Gastroesophageal sphincter (tissue), 4 donors: Measurements from ENCODE around the gene P2RY14. TPM values are rescaled to one million over a fixed set of nuclear protein-coding genes. Genes with fewer than 3 reads are reported as not detected.

Experiments used
- ATAC-seq: fragments of 150-250 bp; one replicate; pipeline ENCODE4 v1.9.1; 2016; ENCODE audit warnings: mild to moderate bottlenecking, moderate library complexity
- H3K27ac ChIP-seq, 4 donors: fragments of 200-600 bp; sonication (generic) in 3 of 4; 1 replicate in 3 of 4; 2 replicates in 1 of 4; pipeline ENCODE4 v1.5.1; 2016 to 2019
- H3K27me3 ChIP-seq: fragments of 200-600 bp; sonication (generic); one replicate; pipeline ENCODE4 v1.5.1; 2019
- H3K36me3 ChIP-seq, 2 donors: fragments of 200-600 bp; sonication (generic); one replicate each; pipeline ENCODE4 v1.5.1; 2019; ENCODE audit warnings: control low read depth in 1 of 2
- H3K4me1 ChIP-seq, 3 donors: fragments of 200-600 bp; sonication (generic); 1 replicate in 2 of 3; 2 replicates in 1 of 3; pipeline ENCODE4 v1.5.1; 2016 to 2019; ENCODE audit warnings: control low read depth in 2 of 3
- H3K4me3 ChIP-seq, 2 donors: fragments of 200-600 bp; sonication (generic); one replicate each; pipeline ENCODE4 v1.5.1; 2019; ENCODE audit warnings: mild to moderate bottlenecking in 1 of 2, moderate library complexity in 1 of 2
- H3K9me3 ChIP-seq, 3 donors: fragments of 200-600 bp; sonication (generic); one replicate each; pipeline ENCODE4 v1.5.1; 2017 to 2019; ENCODE audit warnings: control low read depth in 2 of 3
- EP300 ChIP-seq: sonication (generic); formaldehyde crosslinking; IDR thresholded peaks from one replicate; pipeline ENCODE4 v1.6.1; 2017; ENCODE audit warnings: antibody characterized with exemption, mild to moderate bottlenecking
- POLR2A ChIP-seq, 2 donors: fragments of 450-650 bp; IDR thresholded peaks; one replicate each; pipeline ENCODE4 v1.6.1; 2017; ENCODE audit warnings: antibody characterized with exemption in 2 of 2, mild to moderate bottlenecking in 2 of 2, moderate library complexity in 1 of 2
- POLR2AphosphoS5 ChIP-seq: sonication (generic); formaldehyde crosslinking; IDR thresholded peaks from one replicate; pipeline ENCODE4 v1.6.1; 2017; ENCODE audit warnings: antibody characterized with exemption
- WGBS, 2 donors: methylation state at CpG; one replicate each; pipeline ENCODE4 v1.1.5; 2018; ENCODE audit warnings: low coverage in 1 of 2; 5-methylcytosine and 5-hydroxymethylcytosine counted together
- small RNA-seq, 4 donors: library from RNA; depleted of rRNA; stranded (forward); fragments of <200 nt; gene quantifications; one replicate each; pipeline ENCODE3, GENCODE V24; 2016
- total RNA-seq, 4 donors: library from RNA; depleted of rRNA; stranded (reverse); fragments of >200 nt; gene quantifications; one replicate each; pipeline ENCODE4 v1.1.0, GENCODE V29; 2016
- TF ChIP-seq, protein P1 (sequence below), 4 experiments: fragments of 200-600 bp in 2 of 4; fragments of 450-650 bp in 2 of 4; sonication (generic) in 1 of 4; IDR thresholded peaks; one replicate each; pipeline ENCODE4 v1.5.1; 2017 to 2019; ENCODE audit warnings: antibody characterized with exemption in 4 of 4, mild to moderate bottlenecking in 2 of 4, moderate library complexity in 2 of 4

The P2RY14 gene
- total RNA-seq, 4 donors from 2014 or later: 1.8 to 90.5 (median 16.2) TPM

DNA sequence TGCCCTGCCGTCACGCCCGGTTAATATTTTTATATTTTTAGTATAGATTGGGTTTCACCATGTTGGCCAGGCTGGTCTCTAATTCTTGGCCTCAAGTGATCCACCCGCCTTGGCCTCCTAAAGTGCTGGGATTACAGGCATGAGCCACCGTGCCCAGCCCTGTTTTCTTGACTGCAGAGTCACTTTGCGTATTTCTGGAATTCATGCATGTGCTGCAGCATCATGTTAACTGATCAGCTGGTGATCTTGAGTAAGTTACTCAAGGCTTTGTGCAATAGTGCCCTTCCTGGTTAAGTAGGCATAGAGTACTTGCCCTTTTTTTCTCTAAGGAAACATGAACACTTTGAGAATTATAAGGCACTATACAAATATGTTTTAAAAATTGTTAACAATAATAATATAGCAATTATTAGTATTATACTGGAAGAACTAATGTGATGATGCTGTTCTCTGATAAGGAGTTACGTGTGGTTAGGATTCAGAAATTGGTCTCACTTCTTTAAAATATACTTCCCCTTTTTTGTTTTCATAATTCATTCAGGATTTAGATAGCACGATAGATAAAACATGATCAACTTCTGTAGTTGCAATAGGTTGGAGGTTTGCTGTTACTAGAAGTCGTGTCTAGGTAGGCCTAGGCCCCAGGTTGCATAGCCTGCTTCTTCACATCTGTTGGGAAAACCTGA is 108.9 kb downstream of the P2RY14 start:
- Histone ChIP-seq H3K9me3 (no peaks in the 10 kb centered on the region), H3K27ac (no peak overlapping the region), H3K4me1 (peaks cover 0 to 4% (median 0%) of the 10 kb centered on the region in 3 donors), H3K36me3 (no peaks in the 10 kb centered on the region), H3K27me3 (no peaks in the 10 kb centered on the region), H3K4me3 (no peak overlapping the region)
- TF ChIP-seq POLR2AphosphoS5 (no peak), EP300 (no peak), POLR2A (IDR thresholded peaks at IDR 0.05) (no peak)
- TF ChIP-seq, protein P1, sequence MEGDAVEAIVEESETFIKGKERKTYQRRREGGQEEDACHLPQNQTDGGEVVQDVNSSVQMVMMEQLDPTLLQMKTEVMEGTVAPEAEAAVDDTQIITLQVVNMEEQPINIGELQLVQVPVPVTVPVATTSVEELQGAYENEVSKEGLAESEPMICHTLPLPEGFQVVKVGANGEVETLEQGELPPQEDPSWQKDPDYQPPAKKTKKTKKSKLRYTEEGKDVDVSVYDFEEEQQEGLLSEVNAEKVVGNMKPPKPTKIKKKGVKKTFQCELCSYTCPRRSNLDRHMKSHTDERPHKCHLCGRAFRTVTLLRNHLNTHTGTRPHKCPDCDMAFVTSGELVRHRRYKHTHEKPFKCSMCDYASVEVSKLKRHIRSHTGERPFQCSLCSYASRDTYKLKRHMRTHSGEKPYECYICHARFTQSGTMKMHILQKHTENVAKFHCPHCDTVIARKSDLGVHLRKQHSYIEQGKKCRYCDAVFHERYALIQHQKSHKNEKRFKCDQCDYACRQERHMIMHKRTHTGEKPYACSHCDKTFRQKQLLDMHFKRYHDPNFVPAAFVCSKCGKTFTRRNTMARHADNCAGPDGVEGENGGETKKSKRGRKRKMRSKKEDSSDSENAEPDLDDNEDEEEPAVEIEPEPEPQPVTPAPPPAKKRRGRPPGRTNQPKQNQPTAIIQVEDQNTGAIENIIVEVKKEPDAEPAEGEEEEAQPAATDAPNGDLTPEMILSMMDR (IDR thresholded peaks at IDR 0.05): no peak
- 86 to 89% methylated on average over 6 to 7 of the region's 9 CpGs for WGBS, 2 donors
- no peak for ATAC-seq

DNA sequence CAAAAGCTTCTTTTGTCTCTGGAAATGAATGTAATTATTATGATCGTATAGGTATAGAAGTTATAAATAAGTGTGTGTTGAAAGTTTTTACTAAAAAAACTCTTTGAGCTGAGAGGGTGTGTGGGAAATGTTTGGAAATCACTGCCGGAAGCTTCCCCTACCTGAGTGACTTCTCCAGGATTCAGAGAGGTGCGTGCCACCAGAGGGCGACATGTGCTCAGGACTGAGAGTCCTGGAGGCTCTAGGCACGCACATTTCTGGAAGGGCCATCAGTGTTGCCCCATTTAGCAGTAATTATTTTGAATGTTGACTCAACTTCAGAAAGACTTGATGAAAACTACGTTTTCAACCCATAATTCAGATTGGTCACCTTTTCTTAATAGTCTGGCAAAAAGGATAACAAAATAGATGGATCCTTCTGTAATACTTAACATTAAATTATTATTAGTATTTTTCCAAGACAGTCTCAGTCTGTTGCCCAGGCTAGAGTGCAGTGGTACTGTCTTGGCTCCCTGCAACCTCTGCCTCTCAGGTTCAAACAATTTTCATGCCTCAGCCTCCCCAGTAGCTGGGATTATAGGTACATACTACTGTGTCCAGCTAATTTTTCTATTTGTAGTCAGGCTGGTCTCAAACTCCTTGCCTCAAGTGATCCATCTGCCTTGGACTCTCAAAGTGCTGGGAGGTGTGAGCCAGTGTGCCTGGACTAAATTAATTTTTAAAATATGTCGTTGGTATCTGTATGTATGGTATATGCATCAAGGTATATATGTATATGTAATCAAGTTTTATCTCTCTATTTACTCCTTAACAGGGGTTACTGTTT is 109.9 kb downstream of the P2RY14 start:
- Histone ChIP-seq H3K9me3 (no peaks in the 10 kb centered on the region), H3K4me3 (no peak overlapping the region), H3K36me3 (no peaks in the 10 kb centered on the region), H3K27ac (no peak overlapping the region), H3K27me3 (no peaks in the 10 kb centered on the region), H3K4me1 (peaks cover 0 to 4% (median 0%) of the 10 kb centered on the region in 3 donors)
- 29 to 35% methylated on average over 6 to 7 of the region's 7 CpGs for WGBS, 2 donors
- no peak for TF ChIP-seq POLR2A (IDR thresholded peaks at IDR 0.05)
- TF ChIP-seq POLR2AphosphoS5: peak; percentile 6
- TF ChIP-seq, protein P1 (IDR thresholded peaks at IDR 0.05): peak; percentile 62 to 79 (median 63)
- peak; percentile 46 for ATAC-seq

DNA sequence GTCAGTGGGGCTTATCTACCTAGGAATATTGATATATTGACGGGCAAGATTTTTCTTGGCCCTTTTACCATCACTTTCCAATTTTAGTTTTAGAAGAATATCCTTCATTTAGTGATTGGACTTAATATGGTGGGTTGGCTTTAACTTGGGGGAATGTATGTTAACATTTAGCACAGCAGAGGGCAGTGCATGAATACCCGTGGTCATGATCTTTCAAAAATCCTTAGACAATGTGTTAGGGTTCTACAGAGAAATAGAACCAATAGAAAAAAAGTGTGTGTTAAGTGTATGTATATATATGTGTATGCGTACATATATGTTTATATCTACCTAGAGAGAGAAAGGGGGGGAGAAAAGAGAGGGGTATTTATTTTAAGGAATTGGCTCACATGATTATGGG is 112.2 kb downstream of the P2RY14 start:
- Histone ChIP-seq H3K27me3 (no peaks in the 10 kb centered on the region), H3K9me3 (no peaks in the 10 kb centered on the region), H3K4me3 (no peak overlapping the region), H3K27ac (no peak overlapping the region), H3K36me3 (no peaks in the 10 kb centered on the region), H3K4me1 (peaks cover 0 to 4% (median 0%) of the 10 kb centered on the region in 3 donors)
- ATAC-seq: no peak
- WGBS, 2 donors: 80 to 93% methylated on average over 3 of the region's 3 CpGs
- TF ChIP-seq POLR2A (IDR thresholded peaks at IDR 0.05) (no peak), POLR2AphosphoS5 (no peak), EP300 (no peak)
- TF ChIP-seq, protein P1 (IDR thresholded peaks at IDR 0.05): no peak

DNA sequence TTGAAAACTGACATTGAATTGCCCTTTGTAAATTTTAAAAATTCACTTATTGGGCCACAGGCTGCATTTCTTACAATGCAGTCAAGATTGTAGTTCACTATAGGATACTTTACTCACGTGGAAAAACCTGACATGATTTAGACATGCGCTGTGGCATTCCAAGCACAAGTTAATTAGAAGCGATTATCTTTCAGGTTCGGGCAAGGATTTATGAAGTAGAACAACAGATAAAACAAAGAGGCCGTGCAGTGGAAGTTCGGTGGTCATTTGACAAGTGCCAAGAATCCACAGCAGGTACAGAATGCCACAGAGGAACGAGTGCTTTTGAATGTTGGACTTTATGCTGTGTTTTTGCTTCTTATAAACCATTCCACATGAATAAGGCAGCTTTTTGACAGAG is 113.1 kb downstream of the P2RY14 start:
- TF ChIP-seq POLR2A (IDR thresholded peaks at IDR 0.05) (no peak), POLR2AphosphoS5 (no peak), EP300 (no peak)
- TF ChIP-seq, protein P1 (IDR thresholded peaks at IDR 0.05): no peak
- 58 to 67% methylated on average over 6 to 7 of the region's 7 CpGs for WGBS, 2 donors
- H3K27ac ChIP-seq: no peak overlapping the region
- no peaks in the 10 kb centered on the region for H3K36me3 ChIP-seq
- H3K9me3 ChIP-seq: no peaks in the 10 kb centered on the region
- no peak overlapping the region for H3K4me3 ChIP-seq
- H3K27me3 ChIP-seq: no peaks in the 10 kb centered on the region
- H3K4me1 ChIP-seq: peaks cover 0 to 4% (median 0%) of the 10 kb centered on the region in 3 donors
- no peak for ATAC-seq

Small RNA genes within 50 kb of the gene (small RNA-seq; reads per million reads assigned to genes)
- gene RNA5SP145: 10.4 to 231 (median 46.0) reads per million in 4 donors

Other genes starting within 250 kb of the P2RY14 start
- under 1 TPM; 0.12 to 0.77 (median 0.21) TPM for gene MED12L, start 192.9 kb downstream of the P2RY14 start, total RNA-seq
- 1 to 10 TPM in 2 of 4 donors, under 1 TPM in 2; 0.31 to 4.3 (median 1.2) TPM for gene GPR171, start 75.3 kb downstream of the P2RY14 start, total RNA-seq
- gene GPR87, start 38.3 kb upstream of the P2RY14 start, total RNA-seq: 1 to 10 TPM in 1 of 4 donors, not detected in 3; 3.5 TPM
- gene P2RY13, start 51.0 kb upstream of the P2RY14 start, total RNA-seq: 1 to 10 TPM in 2 of 4 donors, under 1 TPM in 1, not detected in 1; 0.58 to 2.5 (median 1.6) TPM
- gene P2RY12, start 106.2 kb upstream of the P2RY14 start, total RNA-seq: 1 to 10 TPM in 2 of 4 donors, under 1 TPM in 2; 0.31 to 7.8 (median 3.7) TPM
- gene IGSF10, start 182.5 kb upstream of the P2RY14 start, total RNA-seq: 1 to 10 TPM; 1.4 to 8.3 (median 2.4) TPM